NCI-H2196 treated with DMSO at 0.1 percent for 48 hours (cell line): ENCODE data around the gene GIGYF1.
A peak's percentile ranks its signal among the peaks of the same experiment; 100 is the strongest.

Experiments
- DNase-seq: peaks from one replicate; lab custom pipeline; 2025; ENCODE audit not compliant: unreplicated experiment; lab: John Stamatoyannopoulos, UW

Gene GIGYF1

DNA sequence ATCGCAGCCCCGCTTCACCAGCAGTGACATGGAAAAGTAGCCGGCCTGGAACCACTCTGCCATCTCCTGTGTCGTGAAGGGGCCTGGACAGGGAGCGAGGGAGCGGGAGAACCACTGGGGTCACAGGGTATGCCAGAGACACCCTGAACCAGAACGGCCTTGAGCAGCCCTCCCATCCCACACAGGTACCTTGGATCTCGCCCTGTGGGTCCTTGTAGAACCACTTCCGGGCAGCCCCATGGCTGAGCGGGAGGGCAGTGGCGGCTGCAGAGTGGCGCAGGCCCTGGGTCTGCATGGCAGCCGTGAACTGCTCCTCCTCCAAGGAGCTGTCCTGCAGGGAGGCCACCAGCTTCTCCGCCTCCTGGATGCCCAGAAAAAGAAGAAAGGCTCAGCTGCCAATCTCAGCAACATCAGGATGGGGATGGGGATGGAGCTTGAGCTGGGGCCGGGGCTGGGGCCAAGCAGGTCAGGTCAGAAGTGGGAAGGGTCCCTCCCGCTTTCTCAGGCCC lies 9.5 kb downstream of the GIGYF1 start:
- no peak for DNase-seq

DNA sequence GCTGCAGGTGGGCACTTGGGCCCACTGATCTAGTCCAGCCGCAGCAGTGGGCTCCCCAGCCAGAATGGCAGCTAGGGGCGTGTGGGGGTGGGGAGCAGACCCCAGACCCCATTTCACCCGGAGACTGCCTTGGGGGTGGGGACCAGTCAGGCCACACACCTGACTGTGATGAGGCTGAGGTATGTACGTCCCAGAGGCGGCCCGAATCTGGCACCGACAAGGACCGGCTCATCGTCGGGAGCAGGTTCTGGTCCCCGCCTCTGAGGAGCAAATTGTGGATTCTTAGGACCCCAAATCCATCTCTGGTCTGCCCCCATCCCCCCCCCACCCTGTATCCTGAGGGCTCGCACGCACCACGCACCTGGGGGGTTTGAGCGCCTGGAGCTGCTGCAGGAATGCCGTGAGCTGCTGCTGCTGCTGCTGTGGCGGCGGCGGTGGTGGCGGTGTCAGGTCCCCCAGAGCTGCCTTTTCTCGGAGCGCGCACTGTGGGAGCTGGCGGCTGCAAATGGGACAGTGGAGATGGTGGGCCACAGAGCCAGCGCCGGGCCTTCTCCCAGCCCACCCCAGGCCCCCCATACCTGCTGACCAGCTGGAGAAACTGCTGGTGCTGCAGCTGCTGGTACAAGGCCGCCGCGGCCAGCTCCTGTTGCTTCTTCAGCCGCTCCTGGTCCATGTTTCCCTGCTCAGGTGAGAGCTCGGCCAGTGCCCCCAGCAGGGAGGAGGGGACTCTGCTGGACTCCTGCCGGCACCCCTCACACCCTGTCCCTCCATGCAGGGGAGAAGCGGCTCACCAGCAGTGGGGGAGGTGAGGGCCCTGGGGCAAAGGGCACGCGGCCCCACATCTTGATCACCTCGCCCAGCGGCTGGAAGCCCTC lies 10.2 kb downstream of the GIGYF1 start:
- no peak for DNase-seq

DNA sequence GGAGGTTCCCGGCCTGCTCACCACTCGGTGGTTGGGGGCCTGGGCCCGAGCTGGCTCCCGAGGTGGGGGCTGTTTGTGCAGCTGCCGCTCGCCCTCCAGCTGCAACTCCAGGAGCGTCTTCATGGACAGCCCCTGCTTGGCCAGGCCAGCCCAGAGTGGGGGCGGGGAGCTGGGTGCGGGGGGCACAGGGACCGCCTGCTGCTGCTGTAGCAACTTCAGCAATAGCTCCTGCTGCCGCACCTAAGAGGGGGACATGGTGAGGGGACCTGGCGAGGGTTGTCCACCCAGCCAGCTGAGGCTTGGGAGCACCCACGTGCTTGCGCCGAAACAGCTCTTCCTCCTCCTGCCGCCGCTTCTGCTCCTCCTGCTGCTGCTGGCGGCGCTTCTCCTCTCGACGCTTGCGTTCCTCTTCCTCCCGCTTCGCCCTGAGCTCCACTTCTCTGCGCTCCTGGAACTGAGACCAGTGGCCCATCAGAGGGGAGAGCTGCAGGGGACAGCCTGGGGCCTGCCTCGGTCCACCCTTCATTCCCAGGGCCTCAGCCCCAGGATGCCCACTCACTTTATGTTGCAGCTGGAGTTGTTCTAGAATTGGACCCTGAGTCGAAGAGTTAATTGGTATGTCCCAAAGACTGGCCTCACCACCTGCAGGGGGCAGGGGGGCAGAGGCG lies 10.9 kb downstream of the GIGYF1 start:
- no peak for DNase-seq

DNA sequence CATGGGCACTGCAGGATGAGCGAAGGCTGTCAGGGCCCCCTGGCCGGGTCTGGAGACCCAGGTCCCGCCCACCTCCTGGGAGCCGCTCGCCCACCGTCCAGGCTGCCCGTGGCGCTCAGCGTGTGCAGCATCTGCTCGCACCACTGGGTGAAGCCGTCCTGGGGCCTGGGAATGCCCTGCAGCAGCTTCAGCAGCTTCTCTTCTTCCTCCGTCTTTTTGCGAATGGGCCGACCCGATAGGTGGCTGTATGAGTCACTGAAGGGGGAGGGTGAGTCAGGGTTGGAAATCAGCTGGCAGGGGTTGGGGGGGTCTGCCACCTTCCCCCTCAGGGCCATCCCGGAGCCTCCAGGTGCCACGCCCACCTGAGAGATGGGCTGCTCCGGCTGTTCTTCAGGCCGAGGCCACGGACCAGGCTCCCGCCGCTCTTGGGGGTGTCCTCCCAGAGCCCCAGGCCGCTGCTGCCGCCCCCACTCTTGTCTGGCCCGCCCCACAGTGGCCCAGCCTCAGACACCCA lies 11.8 kb downstream of the GIGYF1 start:
- DNase-seq: no peak

DNA sequence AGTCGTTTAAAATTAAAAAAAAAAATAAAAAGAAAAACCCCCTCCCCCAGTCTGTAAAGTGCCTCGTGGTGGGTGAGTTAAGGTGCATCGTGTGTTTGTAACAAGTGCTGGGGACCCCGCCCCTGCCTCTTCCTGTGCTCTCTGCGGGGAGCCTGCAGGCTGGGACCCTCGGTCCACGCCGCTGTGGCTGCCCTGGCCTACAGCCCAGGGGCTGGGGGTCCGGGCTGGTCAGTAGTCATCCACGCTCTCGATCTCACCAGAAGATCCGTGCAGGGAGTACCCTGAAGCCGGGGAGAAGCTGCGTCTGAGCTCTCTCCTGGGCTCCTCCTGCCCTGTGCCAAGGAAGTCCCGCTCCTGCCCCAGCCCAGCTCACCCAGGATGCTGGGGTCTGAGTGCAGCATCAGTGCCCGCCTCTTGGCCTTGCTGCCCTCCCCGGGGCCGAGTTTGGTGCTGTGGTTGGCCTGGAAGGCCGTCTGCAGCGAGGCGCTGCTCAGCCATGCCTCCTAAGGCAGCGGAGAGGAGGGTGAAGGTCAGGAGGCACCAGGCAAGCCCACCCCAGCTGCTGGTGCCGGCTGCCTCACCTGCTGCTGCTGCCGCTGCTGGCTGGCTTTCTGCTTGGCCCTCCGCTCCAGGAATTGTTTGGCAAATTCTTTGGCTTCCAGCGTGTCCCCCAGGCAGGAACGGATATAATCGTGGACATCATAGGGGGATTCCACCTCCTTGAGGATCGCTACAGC lies 12.4 kb downstream of the GIGYF1 start:
- no peak for DNase-seq

DNA sequence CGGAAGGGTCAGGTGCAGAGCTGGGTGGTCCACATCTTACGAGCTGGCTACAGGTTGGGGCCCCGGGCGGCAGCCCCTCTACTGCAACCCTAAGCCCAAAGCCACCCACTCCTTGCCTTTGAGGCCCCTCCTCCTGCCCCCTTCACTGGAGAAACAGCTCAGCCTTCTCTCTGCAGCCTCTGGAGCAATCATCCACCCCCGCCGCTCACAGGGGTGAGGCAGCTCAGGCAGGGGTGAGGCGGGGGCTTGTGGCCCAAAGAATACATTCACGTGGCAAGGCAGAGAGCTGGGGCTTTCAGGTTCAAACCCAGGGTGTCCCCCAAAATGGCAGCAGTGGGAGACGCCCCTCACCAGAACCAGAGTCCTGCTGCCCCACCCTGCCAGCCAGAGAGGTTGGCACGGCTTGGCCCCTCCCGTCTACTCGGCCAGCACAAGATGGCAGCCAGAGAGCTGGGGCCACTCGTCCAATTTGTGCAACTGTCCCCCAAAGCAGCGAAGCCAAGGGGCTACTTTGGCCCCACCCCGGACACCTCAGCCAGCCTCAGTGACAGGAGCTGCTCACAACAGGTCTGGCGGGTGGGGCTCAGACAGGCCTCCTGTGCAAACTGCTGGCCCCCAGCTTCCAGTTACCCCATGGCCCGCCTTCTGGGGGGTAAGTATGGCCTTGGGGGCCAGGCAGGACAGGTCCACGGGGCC lies 13.3 kb downstream of the GIGYF1 start:
- DNase-seq: no peak

DNA sequence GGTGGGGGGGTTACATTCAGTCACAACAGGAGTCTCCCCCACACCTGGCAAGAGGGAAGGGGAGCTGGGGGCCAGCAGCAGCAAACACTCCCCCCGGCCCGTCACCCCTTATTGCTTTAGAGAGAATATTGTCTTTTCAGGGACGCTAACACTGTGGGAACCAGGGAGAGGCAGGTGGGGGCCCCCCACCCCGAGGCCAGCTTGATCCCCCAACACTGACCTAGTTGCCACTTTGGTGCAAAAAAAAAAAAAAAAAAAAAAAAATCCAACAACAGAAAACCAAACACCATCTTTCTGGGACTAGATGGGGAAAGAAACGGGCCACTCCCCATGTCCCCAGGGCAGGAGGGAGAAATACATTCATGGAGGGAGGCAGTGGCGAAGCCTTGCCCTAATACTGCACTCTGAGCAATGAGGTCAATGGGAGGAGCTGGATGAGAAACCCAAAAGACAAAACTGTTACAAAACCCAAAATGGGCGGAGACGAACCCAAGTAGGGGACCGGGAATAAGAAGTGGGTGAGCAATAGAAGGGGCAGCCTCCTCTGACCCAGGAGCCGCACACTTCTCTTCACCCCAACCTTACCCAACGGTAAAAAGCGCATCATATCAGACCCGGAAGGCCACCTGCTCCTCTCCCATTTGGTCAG lies 14.0 kb downstream of the GIGYF1 start:
- DNase-seq: no peak

DNA sequence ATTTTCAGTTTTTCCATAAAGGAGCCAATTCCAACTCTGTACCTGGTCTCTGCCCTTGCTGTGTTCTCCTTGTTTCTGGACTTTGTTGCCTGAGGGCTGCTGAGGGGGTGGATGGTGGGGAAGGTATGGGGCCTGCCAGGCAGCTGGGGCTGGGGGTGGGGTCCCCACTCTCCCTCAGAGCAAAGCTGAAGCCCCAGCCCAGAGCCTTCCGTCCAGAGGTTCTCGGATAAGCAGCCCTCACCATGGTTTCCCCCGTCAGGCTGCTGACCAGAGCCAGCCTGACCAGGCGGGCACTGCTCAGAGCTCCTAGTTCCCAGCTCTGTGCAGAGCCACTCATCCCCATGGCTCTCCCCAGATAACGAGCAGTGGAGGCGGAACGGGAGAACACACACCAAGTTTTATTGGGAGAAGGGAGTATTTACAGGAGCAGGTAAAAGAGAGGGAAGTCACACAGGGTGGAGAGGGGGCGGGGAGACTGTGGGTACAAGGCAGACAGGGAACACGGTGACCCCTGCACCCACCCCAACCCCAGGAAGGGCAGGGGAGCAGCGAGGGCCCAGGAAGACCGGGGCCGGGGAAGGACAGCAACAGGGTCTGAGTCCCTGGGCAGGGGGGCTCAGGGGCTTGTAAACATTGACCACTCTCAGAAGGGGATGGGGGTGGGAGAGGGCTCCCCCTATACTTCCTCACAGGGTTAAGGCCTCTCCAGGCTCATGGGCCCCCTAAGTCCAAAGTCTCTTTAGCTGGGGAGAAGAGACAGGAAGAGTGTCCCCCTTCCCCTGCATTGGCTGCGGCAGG lies 14.7 kb downstream of the GIGYF1 start:
- DNase-seq: no peak

DNA sequence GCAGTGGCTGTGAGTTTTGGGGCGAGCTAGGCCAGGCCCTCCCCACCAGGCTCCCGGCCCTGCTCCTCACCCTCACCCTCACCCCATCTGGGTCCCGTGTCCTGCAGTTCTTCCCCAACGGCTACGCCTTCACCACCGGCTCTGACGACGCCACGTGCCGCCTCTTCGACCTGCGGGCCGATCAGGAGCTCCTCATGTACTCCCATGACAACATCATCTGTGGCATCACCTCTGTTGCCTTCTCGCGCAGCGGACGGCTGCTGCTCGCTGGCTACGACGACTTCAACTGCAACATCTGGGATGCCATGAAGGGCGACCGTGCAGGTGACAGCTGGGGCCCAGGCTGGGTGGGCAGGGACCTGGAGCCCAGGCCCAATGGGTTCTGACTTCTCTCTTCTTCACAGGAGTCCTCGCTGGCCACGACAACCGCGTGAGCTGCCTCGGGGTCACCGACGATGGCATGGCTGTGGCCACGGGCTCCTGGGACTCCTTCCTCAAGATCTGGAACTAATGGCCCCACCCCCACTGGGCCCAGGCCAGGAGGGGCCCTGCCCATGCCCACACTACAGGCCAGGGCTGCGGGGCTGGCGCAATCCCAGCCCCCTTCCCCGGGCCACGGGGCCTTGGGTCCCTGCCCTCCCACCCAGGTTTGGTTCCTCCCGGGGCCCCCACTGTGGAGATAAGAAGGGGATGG lies 15.6 kb downstream of the GIGYF1 start:
- no peak for DNase-seq

DNA sequence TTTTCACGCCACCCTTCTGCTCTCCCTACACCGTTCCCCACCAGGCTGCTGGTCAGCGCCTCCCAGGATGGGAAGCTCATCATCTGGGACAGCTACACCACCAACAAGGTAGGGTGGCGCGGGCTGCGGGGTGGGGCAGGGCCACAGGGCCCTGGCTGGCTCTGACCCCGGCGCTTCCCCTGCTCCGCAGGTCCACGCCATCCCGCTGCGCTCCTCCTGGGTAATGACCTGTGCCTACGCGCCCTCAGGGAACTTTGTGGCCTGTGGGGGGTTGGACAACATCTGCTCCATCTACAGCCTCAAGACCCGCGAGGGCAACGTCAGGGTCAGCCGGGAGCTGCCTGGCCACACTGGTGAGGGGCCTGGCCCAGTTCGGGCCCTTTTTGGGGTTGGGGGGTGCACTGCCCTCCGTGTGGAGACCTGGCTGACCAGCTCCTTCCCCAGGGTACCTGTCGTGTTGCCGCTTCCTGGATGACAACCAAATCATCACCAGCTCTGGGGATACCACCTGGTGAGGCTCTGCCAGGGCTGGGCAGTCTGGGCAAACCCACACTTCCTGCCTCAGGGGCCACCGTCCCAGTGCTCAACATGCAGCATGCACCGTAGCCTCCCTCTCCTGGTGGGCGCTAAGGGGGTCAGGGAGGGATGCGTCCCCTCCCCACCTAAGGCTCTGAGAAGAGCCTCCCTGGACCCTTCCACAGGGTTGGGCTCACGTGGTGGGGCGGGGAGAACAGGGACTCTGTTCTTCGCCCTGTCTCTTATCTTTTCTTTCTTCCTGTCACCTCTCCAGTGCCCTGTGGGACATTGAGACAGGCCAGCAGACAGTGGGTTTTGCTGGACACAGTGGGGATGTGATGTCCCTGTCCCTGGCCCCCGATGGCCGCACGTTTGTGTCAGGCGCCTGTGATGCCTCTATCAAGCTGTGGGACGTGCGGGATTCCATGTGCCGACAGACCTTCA lies 16.5 kb downstream of the GIGYF1 start:
- DNase-seq: no peak

DNA sequence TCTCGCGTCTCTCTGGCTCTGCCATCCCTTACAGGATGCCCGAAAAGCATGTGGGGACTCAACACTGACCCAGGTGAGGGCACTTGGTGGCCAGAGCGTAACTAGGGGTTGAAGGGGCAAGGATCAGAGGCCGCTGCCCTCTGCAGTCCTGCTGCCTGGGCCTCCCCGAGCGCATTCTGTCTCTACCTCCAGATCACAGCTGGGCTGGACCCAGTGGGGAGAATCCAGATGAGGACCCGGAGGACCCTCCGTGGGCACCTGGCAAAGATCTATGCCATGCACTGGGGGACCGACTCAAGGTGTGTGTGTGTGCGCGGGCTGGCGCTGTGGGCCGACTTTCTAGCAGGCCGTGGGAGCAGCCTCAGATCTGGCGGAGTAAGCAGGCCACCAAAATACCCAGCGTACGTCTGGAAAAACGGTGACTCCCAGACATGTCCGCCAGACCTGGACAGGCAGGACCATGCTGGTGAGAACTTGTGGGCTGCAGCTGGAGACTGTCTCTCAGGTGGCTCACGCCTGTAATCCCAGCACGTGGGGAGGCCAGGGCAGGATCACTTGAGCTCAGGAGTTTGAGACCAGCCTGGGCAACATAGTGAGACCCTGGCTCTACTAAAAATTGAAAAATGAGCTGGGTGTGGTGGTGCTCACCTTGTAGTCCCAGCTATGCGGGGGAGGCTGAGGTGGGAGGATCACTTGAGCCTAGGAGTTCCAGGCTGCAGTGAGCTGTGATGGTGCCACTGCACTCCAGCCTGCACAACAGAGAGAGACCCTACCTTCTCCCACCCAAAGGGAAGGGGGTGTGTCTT lies 17.3 kb downstream of the GIGYF1 start:
- no peak for DNase-seq

DNA sequence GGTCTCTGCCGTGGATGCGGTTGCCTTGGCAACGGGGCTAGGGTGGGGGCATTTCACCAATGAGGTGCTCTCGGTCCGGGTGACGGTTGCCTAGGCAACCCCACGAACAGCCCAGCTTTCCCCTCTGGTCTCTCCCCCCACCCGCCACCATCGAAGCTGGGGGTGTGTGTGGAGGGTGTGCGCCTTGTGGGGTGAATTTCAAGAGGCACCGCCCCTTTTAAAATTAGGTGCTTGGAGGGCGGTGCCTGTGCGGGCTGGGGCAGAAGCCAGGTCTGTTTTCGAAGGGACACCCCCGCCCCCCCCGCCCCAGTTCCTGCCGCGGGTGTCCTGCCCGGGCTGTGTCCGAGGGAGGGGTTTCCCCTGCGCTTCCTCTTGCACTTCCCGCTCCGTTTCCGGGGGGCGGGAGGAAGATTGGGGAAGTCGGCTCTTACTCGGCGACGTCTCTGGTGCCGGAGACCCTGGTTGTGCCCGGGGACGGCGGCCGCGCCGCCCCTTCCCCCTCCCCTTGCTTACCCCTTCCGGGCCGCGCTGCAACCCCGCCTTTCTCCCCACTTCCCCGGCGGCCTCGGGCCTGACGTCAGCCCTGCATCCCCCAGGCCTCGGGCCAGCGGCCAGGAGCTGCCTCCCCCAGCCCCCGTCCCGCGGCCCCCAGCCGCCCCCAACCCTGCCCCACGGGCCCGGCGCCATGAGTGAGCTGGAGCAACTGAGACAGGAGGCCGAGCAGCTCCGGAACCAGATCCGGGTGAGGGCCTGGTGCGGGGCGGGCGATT lies 18.3 kb downstream of the GIGYF1 start:
- DNase-seq: peak; percentile 48

DNA sequence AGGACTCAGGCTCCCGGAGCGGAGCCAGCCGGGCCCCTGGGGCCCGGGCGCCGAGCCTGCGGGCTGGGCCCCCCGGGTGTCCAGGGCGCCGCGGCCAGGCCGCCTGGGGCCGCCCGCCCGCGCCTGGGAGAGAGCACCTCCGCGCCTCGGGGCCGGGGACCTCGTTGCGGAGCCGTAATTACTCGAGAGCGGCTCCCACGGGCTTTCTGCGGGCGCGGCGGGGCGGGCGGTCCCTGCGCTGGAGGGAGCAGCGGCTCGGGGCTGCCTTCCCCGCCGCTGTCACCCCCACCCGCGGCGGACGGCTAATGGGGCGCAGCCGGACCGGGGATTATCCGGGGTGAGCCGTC lies 19.0 kb downstream of the GIGYF1 start:
- no peak for DNase-seq

DNA sequence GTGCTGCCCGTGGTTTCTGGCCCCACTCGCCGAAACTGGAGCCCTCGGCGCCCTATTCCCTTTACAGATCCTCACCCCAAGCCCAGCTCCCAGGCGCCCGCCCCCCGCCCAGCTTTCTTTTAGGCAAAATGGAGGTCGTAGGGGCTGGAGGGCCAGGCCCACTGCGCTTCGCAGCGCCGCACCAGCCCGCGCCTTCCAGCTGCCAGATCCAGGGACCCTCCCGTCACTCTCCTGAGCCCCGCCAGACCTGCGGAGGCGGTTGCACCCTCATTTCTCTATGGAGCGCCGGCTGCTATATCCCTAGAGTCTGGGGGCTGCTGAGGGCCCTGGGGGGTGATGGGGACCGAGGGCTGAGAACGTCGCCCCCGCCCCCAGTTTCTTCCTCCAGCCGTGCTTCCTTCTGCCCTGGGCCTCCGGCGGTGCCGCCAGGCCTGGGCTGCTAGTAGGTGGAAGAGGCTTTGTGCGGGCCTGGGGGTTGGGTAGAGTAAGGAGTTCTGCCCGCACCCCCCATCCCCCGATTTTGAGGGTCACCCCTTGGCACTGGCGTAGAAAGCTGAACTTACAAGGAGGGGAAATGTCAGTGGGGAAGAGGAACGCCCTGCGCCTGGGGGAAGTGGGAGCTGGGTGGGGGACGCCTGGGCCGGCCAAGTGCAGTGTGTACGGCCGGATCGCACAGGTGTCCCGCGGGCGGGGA lies 19.5 kb downstream of the GIGYF1 start:
- no peak for DNase-seq

DNA sequence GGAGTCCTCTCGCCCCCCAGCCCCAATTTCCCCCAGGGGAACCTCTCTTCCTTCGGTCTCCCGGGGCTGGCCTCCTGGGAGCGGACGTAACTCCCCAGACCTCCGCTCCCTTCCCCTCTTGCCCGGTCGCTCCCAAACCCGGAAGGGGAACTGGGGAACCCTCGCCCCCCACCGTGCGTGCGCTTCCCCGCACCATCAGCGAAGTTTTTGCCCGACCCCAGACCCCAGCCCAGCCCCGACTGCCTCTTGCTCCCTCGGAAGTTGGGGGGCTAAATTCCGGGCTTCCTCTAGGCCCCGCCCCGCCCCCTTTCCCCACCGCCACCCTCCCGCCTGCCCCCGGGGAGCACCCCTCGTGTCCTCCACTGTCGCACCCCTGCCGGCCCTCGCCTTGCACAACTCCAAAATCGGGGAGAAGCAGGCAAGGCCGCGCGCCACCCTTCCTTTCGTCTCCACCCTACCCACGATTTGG lies 20.1 kb downstream of the GIGYF1 start:
- no peak for DNase-seq
